K562 (cell line): Measurements from ENCODE around the gene C20orf141. TPM values are rescaled to one million over a fixed set of nuclear protein-coding genes. Genes with fewer than 3 reads are reported as not detected.

Source experiments
- BHLHE40 ChIP-seq: IDR thresholded peaks from 2 replicates; pipeline ENCODE4 v1.6.1; 2011; ENCODE audit warnings: low read length, improper control_type of control experiment
- FOXK2 ChIP-seq, 2 experiments: fragments of 450-650 bp; IDR thresholded peaks in 1 of 2; conservative IDR thresholded peaks in 1 of 2; 2 replicates each; pipeline ENCODE4 v1.6.1; 2016; ENCODE audit warnings: low read depth in 2 of 2, mild to moderate bottlenecking in 1 of 2
- HMGN3 ChIP-seq: IDR thresholded peaks from 2 replicates; pipeline ENCODE4 v1.6.1; 2011; ENCODE audit warnings: borderline replicate concordance, low read depth, mild to moderate bottlenecking, mixed read lengths, low read length; ENCODE audit not compliant: insufficient read length; ENCODE audit errors: extremely low read depth
- KDM5B ChIP-seq: fragments of 200-600 bp; sonication (generic); IDR thresholded peaks from 2 replicates; pipeline ENCODE4 v1.6.1; 2012; ENCODE audit warnings: low read depth, mild to moderate bottlenecking, moderate library complexity, low read length, control low read depth, inconsistent platforms; ENCODE audit not compliant: insufficient replicate concordance
- MAFF ChIP-seq: IDR thresholded peaks from 2 replicates; pipeline ENCODE4 v1.6.1; 2012; ENCODE audit warnings: low read length, improper control_type of control experiment
- MAFK ChIP-seq: IDR thresholded peaks from 2 replicates; pipeline ENCODE4 v1.6.1; 2011; ENCODE audit warnings: low read length, improper control_type of control experiment
- RBBP5 ChIP-seq: fragments of 200-600 bp; sonication (generic); IDR thresholded peaks from 2 replicates; pipeline ENCODE4 v1.6.1; 2012; ENCODE audit warnings: borderline replicate concordance, mild to moderate bottlenecking, low read length, control low read depth, inconsistent platforms; ENCODE audit not compliant: insufficient read depth, poor library complexity, severe bottlenecking
- SIN3B ChIP-seq: fragments of 450-650 bp; IDR thresholded peaks from 2 replicates; pipeline ENCODE4 v1.6.1; 2017; ENCODE audit warnings: low read depth, mild to moderate bottlenecking, moderate library complexity
- SMARCE1 ChIP-seq: fragments of 450-650 bp; IDR thresholded peaks from 2 replicates; pipeline ENCODE4 v1.7.1; 2016; ENCODE audit warnings: mild to moderate bottlenecking
- SRSF3 ChIP-seq: fragments of 200-400 bp; formaldehyde crosslinking; IDR thresholded peaks from 2 replicates; pipeline ENCODE4 v1.6.1; 2016; ENCODE audit warnings: mild to moderate bottlenecking, low read length, moderate library complexity; ENCODE audit not compliant: insufficient read depth
- ZNF3 ChIP-seq: fragments of 250-450 bp; sonication (Bioruptor Pico); IDR thresholded peaks from 2 replicates; pipeline ENCODE4 v1.5.0; 2021; ENCODE audit warnings: mild to moderate bottlenecking, moderate library complexity
- polyA plus RNA-seq, 8 experiments: library from polyadenylated mRNA; depleted of rRNA in 4 of 8; stranded (reverse) in 5 of 8; unstranded in 3 of 8; fragments of >200 nt; fragmentation: Nextera tagmentation in 2 of 8; fragmentation: Illumina TruSeq in 1 of 8; extraction: Ambion mirVana in 2 of 8; extraction: Trizol in 1 of 8; gene quantifications; 2 replicates each; pipeline versions ENCODE4 v1.2.1 to v1.2.3, GENCODE V29; 2011 to 2014; ENCODE audit warnings: inconsistent platforms in 1 of 8, missing spikeins in 1 of 8
- total RNA-seq, 7 experiments: library from RNA; depleted of rRNA in 6 of 7; stranded (reverse); fragments of >200 nt in 6 of 7; fragmentation: Illumina TruSeq in 2 of 7; extraction: Trizol in 2 of 7; gene quantifications; 2 replicates each; pipeline versions ENCODE4 v1.2.1 to v1.2.3, GENCODE V29; 2011 to 2021; ENCODE audit warnings: low replicate concordance in 1 of 7
- TF ChIP-seq, protein P1 (sequence below): fragments of 450-650 bp; formaldehyde crosslinking; IDR thresholded peaks from 2 replicates; pipeline ENCODE4 v1.4.0; 2022; ENCODE audit warnings: missing genetic modification characterization

Gene C20orf141
- total and polyA plus RNA-seq, 9 of the 15 experiments (the other 6 are each of a cell fraction or from before 2014, with no cell fraction given), result not detected

GRCh38 chr20:2820084-2820895 is 5.5 kb downstream of the C20orf141 start (continued):
- TF ChIP-seq SIN3B (no peak), RBBP5 (peak; percentile 47), SMARCE1 (peak; percentile 40; the same call in 1 of the 2 replicates), FOXK2 (conservative IDR thresholded peaks at IDR 0.05 in 1 of 2, IDR thresholded peaks at IDR 0.05 in 1 of 2; ENCODE audit: low read depth in 2 of 2) (peak in 1 of 2 experiments; percentile 16; a peak in 1 of 4 replicates), MAFF (peak; percentile 49; the same call in 1 of the 2 replicates), KDM5B (peak; percentile 29), ZNF3 (no peak), HMGN3 (no peak), MAFK (0 out of 2 replicates have a peak, but pooled peaks have one; percentile 5), BHLHE40 (peak; percentile 38; the same call in 1 of the 2 replicates), SRSF3 (no peak)
- TF ChIP-seq, protein P1, sequence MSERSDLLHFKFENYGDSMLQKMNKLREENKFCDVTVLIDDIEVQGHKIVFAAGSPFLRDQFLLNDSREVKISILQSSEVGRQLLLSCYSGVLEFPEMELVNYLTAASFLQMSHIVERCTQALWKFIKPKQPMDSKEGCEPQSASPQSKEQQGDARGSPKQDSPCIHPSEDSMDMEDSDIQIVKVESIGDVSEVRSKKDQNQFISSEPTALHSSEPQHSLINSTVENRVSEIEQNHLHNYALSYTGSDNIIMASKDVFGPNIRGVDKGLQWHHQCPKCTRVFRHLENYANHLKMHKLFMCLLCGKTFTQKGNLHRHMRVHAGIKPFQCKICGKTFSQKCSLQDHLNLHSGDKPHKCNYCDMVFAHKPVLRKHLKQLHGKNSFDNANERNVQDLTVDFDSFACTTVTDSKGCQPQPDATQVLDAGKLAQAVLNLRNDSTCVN (CRISPR knock-in tag), result no peak
